Cardiac muscle cell (in vitro differentiated cells and primary cell): ENCODE data around the gene TICAM2. TPM values are rescaled to one million over a fixed set of nuclear protein-coding genes. Genes with fewer than 3 reads are reported as not detected.
A peak's percentile ranks its signal among the peaks of the same experiment; 100 is the strongest.
"Not testable (repeated sequence)": the region's sequence is repeated elsewhere in the genome, so short reads cannot be mapped to it uniquely, and the experiment has no call there.

Experiments used
- DNase-seq, 2 donors: peaks; one replicate each; pipeline versions ENCODE4 v3.0.0 to v3.0.0-alpha.2; 2010 to 2017; ENCODE audit warnings: low read depth in 1 of 2, low spot score in 1 of 2
- H3K27ac ChIP-seq: fragments of 200-600 bp; sonication (generic); 2 replicates; pipeline ENCODE4 v1.5.1; 2016
- H3K27me3 ChIP-seq: fragments of 200-600 bp; sonication (generic); 2 replicates; pipeline ENCODE4 v1.6.0; 2016; ENCODE audit warnings: control low read depth
- H3K36me3 ChIP-seq: fragments of 200-600 bp; sonication (generic); 2 replicates; pipeline ENCODE4 v1.5.1; 2016; ENCODE audit warnings: control low read depth
- H3K4me1 ChIP-seq: fragments of 200-600 bp; sonication (generic); 2 replicates; pipeline ENCODE4 v1.8.1; 2017; ENCODE audit warnings: low read depth, mild to moderate bottlenecking, mixed run types
- H3K4me3 ChIP-seq: fragments of 200-600 bp; sonication (generic); 2 replicates; pipeline ENCODE4 v1.5.1; 2016; ENCODE audit warnings: mild to moderate bottlenecking
- H3K9me3 ChIP-seq: fragments of 200-600 bp; sonication (generic); 2 replicates; pipeline ENCODE4 v1.5.1; 2017; ENCODE audit warnings: low read depth, mild to moderate bottlenecking, control low read depth
- CTCF ChIP-seq: IDR thresholded peaks from 2 replicates; pipeline ENCODE4 v1.5.1; 2012; ENCODE audit warnings: low read depth, mild to moderate bottlenecking, low read length
- polyA plus RNA-seq: library from polyadenylated mRNA; unstranded; fragments of >200 nt; fragmentation: Nextera tagmentation; extraction: Ambion mirVana; gene quantifications from 2 replicates; pipeline ENCODE4 v1.2.1, GENCODE V29; 2016
- total RNA-seq: library from RNA; depleted of rRNA; stranded (reverse); fragments of >200 nt; gene quantifications from 2 replicates; pipeline ENCODE4 v1.2.3, GENCODE V29; 2016

Gene TICAM2, protein sequence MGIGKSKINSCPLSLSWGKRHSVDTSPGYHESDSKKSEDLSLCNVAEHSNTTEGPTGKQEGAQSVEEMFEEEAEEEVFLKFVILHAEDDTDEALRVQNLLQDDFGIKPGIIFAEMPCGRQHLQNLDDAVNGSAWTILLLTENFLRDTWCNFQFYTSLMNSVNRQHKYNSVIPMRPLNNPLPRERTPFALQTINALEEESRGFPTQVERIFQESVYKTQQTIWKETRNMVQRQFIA
- total RNA-seq (0.28 and 0.63 TPM in 2 replicates), polyA plus RNA-seq (0.22 and 0.54 TPM in 2 replicates)

GRCh38 chr5:115601701-115602590 is at the start of gene TICAM2:
TSS of gene TICAM2 (minus strand) at chr5:115602479. CDS start at chr5:115581256, 21,223 bp downstream.
- H3K27me3 ChIP-seq, result no peaks in the 10 kb centered on the region
- peaks cover 13% of the 10 kb centered on the region for H3K4me1 ChIP-seq
- no peak within 1 kb of the TSS for H3K27ac ChIP-seq
- TF ChIP-seq CTCF, result peak; percentile 8
- no peaks in the 10 kb centered on the region for H3K9me3 ChIP-seq
- H3K4me3 ChIP-seq, result peak within 1 kb of the TSS; percentile 8
- no peaks in the 10 kb centered on the region for H3K36me3 ChIP-seq
- DNase-seq, result peak; percentile 15 to 74

DNA sequence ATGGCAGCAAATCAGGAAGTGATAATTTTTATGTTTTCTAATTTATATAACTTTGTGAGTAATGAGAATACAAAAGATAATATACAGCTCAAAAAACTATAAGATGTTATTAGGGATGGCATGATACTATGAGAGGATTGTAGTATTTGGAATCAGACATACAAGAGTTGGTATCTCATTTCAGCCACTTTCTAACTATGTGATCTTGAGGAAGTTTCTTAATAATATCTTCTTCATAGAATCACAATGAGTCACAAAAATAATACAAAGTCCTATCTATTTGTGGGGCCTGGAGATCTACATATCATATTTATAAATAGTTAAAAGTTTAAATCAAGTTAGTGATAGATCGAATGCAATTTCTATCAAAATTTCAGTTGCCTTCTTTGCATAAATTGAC is 47.3 kb upstream of the TICAM2 start:
- H3K4me3 ChIP-seq, result no peak overlapping the region
- DNase-seq, result no peak
- no peak for TF ChIP-seq CTCF
- no peaks in the 10 kb centered on the region for H3K27me3 ChIP-seq
- H3K36me3 ChIP-seq, result no peaks in the 10 kb centered on the region
- no peaks in the 10 kb centered on the region for H3K9me3 ChIP-seq
- no peaks in the 10 kb centered on the region for H3K4me1 ChIP-seq
- no peak overlapping the region for H3K27ac ChIP-seq

DNA sequence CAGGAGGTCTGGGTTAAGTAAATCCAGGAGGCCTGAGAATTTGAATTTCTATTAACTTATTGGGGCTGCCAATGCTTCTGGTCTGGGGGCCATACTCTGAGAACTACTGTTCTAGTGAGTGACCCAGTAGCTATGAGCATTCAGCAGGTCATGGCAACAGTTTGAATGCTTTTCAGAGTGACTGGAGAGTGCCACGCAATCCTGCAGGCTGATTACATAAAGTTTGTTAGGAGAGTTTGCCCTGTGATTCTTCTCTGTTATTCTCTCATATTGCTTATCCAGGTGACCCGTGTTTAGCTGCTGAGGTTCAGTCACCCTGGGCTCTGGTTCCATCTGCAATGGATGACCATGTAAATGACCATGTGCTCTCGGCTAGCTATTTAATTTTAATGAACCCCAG is 45.8 kb upstream of the TICAM2 start:
- Histone ChIP-seq H3K4me3 (no peak overlapping the region), H3K27ac (no peak overlapping the region), H3K27me3 (no peaks in the 10 kb centered on the region), H3K36me3 (no peaks in the 10 kb centered on the region), H3K9me3 (no peaks in the 10 kb centered on the region), H3K4me1 (no peaks in the 10 kb centered on the region)
- no peak for TF ChIP-seq CTCF
- DNase-seq, result no peak

- not testable (repeated sequence) for H3K9me3 ChIP-seq, DNase-seq, H3K27ac ChIP-seq, H3K27me3 ChIP-seq, H3K4me1 ChIP-seq, H3K4me3 ChIP-seq, H3K36me3 ChIP-seq
Measured at GRCh38 chr5:115645386-115645785, 43.1 kb upstream of the TICAM2 start.

DNA sequence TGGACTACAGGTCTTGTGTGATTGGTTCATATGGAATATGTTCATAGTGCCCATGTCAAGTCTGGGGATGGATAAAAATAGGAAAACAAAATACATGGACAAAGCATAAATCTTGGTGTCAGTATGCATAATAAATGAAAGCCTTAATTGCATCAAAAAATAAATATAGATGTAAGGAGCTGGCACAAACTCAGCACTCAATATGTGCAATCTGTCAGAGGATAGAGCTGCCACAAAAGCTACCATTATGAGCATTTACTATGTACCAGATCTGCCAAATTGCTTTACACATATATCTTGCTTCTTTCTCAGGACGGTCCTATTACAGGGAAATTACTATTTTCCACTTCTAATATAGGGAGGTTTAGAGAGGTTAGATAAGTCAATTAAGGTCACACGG is 41.8 kb upstream of the TICAM2 start:
- H3K36me3 ChIP-seq, result no peaks in the 10 kb centered on the region
- H3K4me3 ChIP-seq, result no peak overlapping the region
- no peak overlapping the region for H3K27ac ChIP-seq
- no peak for TF ChIP-seq CTCF
- no peaks in the 10 kb centered on the region for H3K9me3 ChIP-seq
- DNase-seq, result no peak
- H3K4me1 ChIP-seq, result no peaks in the 10 kb centered on the region
- no peaks in the 10 kb centered on the region for H3K27me3 ChIP-seq

DNA sequence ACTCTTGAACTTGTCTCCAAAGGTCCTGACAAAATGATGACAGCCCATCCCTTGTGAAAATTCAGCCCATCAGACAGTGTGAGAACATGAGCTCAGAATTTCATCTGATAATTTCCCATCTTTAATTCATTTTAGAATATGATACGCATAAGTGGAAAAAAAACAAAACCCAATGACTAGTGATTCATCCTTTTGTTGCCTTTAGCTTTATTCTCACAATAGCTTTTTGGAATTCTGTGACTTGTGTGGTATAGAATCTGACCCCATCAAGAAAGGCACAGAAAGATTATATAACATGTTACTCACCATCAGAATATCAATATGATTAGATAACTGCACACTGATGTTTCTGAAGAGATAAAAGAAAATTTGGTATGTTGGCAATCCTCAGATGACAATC is 39.7 kb upstream of the TICAM2 start:
- H3K27ac ChIP-seq, result no peak overlapping the region
- no peak overlapping the region for H3K4me3 ChIP-seq
- TF ChIP-seq CTCF, result no peak
- H3K9me3 ChIP-seq, result no peaks in the 10 kb centered on the region
- no peaks in the 10 kb centered on the region for H3K27me3 ChIP-seq
- H3K4me1 ChIP-seq, result no peaks in the 10 kb centered on the region
- no peaks in the 10 kb centered on the region for H3K36me3 ChIP-seq
- no peak for DNase-seq
